Endothelial cell (in vitro differentiated cells): Measurements from ENCODE around the gene LCT. TPM values are rescaled to one million over a fixed set of nuclear protein-coding genes. Genes with fewer than 3 reads are reported as not detected.
A peak's percentile ranks its signal among the peaks of the same experiment; 100 is the strongest.
"Not testable (repeated sequence)": the region's sequence is repeated elsewhere in the genome, so short reads cannot be mapped to it uniquely, and the experiment has no call there.

ENCODE experiments used
- DNase-seq: peaks from one replicate; pipeline ENCODE4 v3.0.0; 2021; ENCODE audit warnings: low spot score
- H3K27ac Mint-ChIP-seq: one replicate; pipeline ENCODE4 v1.8.0; 2021; ENCODE audit warnings: mixed read lengths, inconsistent platforms; ENCODE audit not compliant: unreplicated experiment
- H3K27me3 Mint-ChIP-seq: one replicate; pipeline ENCODE4 v1.8.0; 2021; ENCODE audit warnings: mild to moderate bottlenecking, moderate library complexity, mixed read lengths, inconsistent platforms; ENCODE audit not compliant: unreplicated experiment
- H3K36me3 Mint-ChIP-seq: one replicate; pipeline ENCODE4 v1.8.0; 2021; ENCODE audit warnings: mild to moderate bottlenecking, low read depth, mixed read lengths, inconsistent platforms; ENCODE audit not compliant: unreplicated experiment
- H3K4me1 Mint-ChIP-seq: one replicate; pipeline ENCODE4 v1.8.0; 2021; ENCODE audit warnings: mild to moderate bottlenecking, mixed read lengths, inconsistent platforms; ENCODE audit not compliant: unreplicated experiment
- H3K4me3 Mint-ChIP-seq: one replicate; pipeline ENCODE4 v1.8.0; 2021; ENCODE audit warnings: mild to moderate bottlenecking, mixed read lengths, inconsistent platforms; ENCODE audit not compliant: unreplicated experiment
- H3K9me3 Mint-ChIP-seq: one replicate; pipeline ENCODE4 v1.8.0; 2021; ENCODE audit warnings: mixed read lengths, inconsistent platforms; ENCODE audit not compliant: unreplicated experiment
- CTCF ChIP-seq: fragments of 200-600 bp; sonication (generic); IDR thresholded peaks from one replicate; pipeline ENCODE4 v1.5.0; 2021; ENCODE audit warnings: antibody characterized with exemption; ENCODE audit not compliant: unreplicated experiment
- total RNA-seq: library from RNA; stranded (reverse); fragmentation: NEBNext Ultra II Directional; extraction: Animal tissue kit (Norgen Biotek cat#: 25700); gene quantifications from one replicate; pipeline ENCODE4 v1.2.1, GENCODE V29; 2021; ENCODE audit not compliant: unreplicated experiment

LCT gene
- total RNA-seq, 1 donor from 2014 or later = 0.13 TPM

- not testable (repeated sequence) for H3K4me3 Mint-ChIP-seq, H3K27ac Mint-ChIP-seq, H3K27me3 Mint-ChIP-seq, H3K4me1 Mint-ChIP-seq, H3K9me3 Mint-ChIP-seq, DNase-seq, H3K36me3 Mint-ChIP-seq
- peak; percentile 27 for TF ChIP-seq CTCF
Observed at GRCh38 chr2:135795641-135796040, 41.3 kb downstream of the LCT start.

GRCh38 chr2:135792401-135793150 is 44.4 kb downstream of the LCT start:
- peaks cover 2% of the 10 kb centered on the region for H3K27me3 Mint-ChIP-seq
- H3K27ac Mint-ChIP-seq = no peak overlapping the region
- no peak overlapping the region for H3K4me3 Mint-ChIP-seq
- no peak for DNase-seq
- peaks cover 3% of the 10 kb centered on the region for H3K4me1 Mint-ChIP-seq
- no peak for TF ChIP-seq CTCF
- H3K9me3 Mint-ChIP-seq = no peaks in the 10 kb centered on the region
- no peaks in the 10 kb centered on the region for H3K36me3 Mint-ChIP-seq

GRCh38 chr2:135791418-135792190 is 45.4 kb downstream of the LCT start:
- H3K36me3 Mint-ChIP-seq = peaks cover 5% of the 10 kb centered on the region
- H3K4me3 Mint-ChIP-seq = no peak overlapping the region
- H3K27me3 Mint-ChIP-seq = peaks cover 2% of the 10 kb centered on the region
- no peaks in the 10 kb centered on the region for H3K9me3 Mint-ChIP-seq
- no peak overlapping the region for H3K27ac Mint-ChIP-seq
- peaks cover 3% of the 10 kb centered on the region for H3K4me1 Mint-ChIP-seq
- no peak for DNase-seq
- TF ChIP-seq CTCF = no peak

DNA sequence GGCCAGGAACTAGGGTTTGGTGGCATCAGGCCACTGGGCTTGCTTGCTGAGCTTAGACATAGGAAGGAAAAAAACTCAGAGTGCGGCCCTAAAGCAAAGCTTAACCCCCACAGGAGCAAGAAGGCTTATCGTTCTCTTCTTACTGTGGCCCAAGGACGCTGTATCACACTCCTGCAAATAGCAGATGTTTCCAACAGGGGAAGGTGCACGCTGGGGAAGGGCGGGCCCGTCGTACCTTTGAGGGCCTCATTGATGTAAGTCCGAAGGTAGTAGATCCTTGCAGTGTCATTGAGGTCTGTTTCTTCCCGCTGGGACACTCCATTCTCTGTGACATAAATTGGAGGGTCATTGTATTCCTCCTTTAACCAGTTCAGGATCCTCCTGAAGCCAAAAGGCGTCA is 46.6 kb downstream of the LCT start:
- peaks cover 2% of the 10 kb centered on the region for H3K27me3 Mint-ChIP-seq
- H3K4me1 Mint-ChIP-seq = peaks cover 3% of the 10 kb centered on the region
- no peak overlapping the region for H3K27ac Mint-ChIP-seq
- H3K4me3 Mint-ChIP-seq = no peak overlapping the region
- TF ChIP-seq CTCF = no peak
- no peak for DNase-seq
- no peaks in the 10 kb centered on the region for H3K9me3 Mint-ChIP-seq
- peaks cover 12% of the 10 kb centered on the region for H3K36me3 Mint-ChIP-seq

GRCh38 chr2:135786823-135787222 is 50.2 kb downstream of the LCT start:
- peaks cover 3% of the 10 kb centered on the region for H3K4me1 Mint-ChIP-seq
- H3K4me3 Mint-ChIP-seq = no peak overlapping the region
- TF ChIP-seq CTCF = no peak
- H3K27me3 Mint-ChIP-seq = no peaks in the 10 kb centered on the region
- H3K9me3 Mint-ChIP-seq = no peaks in the 10 kb centered on the region
- H3K36me3 Mint-ChIP-seq = peaks cover 43% of the 10 kb centered on the region
- DNase-seq = no peak
- no peak overlapping the region for H3K27ac Mint-ChIP-seq
